CMK (cell line): ENCODE measurements around the gene CADPS2.
"Not testable (repeated sequence)": the region's sequence is repeated elsewhere in the genome, so short reads cannot be mapped to it uniquely, and the experiment has no call there.

ENCODE experiments used
- DNase-seq: peaks from one replicate; pipeline ENCODE4 v3.0.0-alpha.2; 2010; ENCODE audit warnings: low read depth

CADPS2 gene

DNA sequence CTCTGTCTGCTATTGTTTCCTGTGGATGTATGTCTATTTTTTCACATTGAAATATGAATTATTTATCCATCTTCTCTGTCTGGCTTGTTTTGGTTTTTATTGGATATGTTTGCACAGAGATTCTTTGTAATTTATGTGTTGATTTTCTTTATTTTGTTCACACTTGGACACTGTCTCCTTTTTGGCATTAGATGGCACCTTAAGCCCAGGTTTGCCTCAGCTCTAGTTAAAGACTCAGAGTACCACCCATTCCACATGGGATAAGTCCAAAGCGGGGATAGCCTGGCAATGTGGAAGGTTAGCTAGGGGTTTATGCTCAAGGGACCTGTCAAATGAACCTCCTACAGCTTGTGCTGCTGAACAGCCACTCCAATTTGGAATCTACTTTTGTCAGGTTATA lies 595.8 kb downstream of the CADPS2 start:
- no peak for DNase-seq

DNA sequence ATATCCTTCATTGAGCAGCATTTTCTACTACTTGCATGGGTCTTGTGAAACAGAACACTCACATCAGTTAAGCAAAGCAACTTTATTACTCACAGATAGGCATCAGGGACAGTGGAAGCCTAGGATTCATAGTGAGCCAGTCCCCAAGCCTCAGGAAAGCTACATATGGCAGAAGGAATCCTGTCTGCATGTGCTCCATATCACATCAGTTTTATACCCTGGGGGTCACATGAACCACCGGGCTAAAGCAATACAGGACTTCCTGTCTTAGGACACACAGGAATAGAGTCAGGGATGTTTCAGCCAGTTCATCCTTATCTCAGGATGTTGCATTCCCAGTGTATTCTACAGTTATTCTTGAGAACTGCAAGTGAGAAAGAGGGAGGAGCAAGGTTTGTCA lies 596.8 kb downstream of the CADPS2 start:
- DNase-seq, result no peak

DNA sequence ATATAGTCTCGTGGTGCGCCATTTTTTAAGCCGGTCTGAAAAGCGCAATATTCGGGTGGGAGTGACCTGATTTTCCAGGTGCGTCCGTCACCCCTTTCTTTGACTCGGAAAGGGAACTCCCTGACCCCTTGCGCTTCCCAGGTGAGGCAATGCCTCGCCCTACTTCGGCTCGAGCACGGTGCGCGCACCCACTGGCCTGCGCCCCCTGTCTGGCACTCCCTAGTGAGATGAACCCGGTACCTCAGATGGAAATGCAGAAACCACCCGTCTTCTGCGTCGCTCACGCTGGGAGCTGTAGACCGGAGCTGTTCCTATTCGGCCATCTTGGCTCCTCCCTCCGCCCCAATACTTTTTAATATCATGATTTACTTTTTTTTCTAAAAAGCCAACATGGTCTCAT lies 601.7 kb downstream of the CADPS2 start:
- DNase-seq, result not testable (repeated sequence)

DNA sequence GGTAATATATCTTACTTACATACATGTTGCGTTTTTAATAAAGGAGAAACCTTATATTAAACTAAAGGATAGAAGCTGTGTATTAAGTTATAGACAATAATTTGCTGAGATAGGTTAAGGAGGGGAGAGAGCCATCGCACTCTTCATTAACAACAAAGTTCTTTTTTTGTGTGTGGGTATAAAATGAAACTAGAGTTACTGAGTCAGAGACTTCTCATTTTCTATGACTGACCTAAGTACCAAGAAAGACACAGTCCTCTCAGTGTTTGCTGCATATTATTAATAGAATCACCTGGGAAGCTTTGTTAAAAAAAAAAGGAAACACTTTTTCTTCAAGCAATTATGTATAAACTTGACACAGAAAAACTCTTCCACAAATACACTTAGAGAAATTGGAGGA lies 613.1 kb downstream of the CADPS2 start:
- DNase-seq, result no peak

DNA sequence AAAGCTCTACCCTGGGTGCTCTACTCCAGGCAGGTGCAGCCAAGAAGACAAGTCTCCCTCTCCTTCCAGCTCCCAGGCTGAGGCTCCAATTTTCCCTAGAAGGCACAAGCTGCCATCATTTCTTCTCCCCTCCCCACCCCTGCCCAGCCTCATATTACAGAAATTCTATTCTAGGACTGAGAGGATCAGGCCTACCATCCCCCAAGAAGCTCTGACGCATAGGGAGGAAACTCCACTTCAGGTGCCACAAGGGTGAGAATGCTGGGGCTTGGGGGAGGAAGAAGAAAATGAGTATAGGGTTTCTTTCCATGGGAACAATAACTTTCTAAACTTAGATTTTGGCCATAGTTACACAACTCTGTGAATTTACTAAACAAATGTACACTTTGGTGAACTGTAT lies 617.0 kb downstream of the CADPS2 start:
- no peak for DNase-seq
